HG03066 (cell line): Measurements from ENCODE around the gene ABCD1.
"Not testable (repeated sequence)": the region's sequence is repeated elsewhere in the genome, so short reads cannot be mapped to it uniquely, and the experiment has no call there.

Source experiments
- ATAC-seq: cut with Tn5 transposase; IDR thresholded peaks from one replicate; pipeline ENCODE4 v1.9.1; 2021; ENCODE audit warnings: low read depth; ENCODE audit not compliant: unreplicated experiment

The ABCD1 gene

DNA sequence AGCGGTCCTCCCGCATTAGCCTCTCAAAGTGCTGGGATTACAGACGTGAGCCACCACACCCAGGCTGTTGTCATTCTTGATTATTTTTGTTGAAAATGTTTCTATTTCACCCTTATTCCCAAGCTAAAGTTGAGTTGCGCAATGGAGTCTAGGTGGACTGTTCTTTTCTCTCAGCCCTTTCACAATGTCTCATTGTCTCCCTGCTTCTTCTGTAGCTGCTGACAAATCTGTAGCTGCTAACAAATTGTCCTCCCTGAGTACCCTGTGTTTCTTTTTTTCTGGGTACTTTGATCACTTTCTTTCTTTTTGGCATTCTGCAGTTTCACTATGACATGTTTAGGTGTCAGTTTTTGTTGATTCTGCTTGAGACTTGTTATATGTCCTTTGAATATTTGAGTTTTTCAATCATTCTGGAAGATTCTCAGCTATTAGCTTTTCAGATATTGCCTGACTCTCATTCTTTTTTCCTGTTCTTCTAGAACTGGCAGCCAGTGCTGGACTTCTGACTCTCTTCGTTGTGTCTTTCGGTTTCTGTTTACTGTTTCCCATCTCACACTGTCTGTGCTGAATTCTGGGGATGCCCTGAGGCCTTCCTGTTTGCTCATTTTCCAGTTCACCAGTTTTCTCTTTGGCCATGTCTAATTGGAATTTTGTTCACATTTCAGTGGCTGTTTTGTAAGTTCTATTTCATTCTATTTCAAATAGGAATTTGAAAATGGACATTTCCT lies 6.6 kb downstream of the ABCD1 start:
- ATAC-seq: no peak

DNA sequence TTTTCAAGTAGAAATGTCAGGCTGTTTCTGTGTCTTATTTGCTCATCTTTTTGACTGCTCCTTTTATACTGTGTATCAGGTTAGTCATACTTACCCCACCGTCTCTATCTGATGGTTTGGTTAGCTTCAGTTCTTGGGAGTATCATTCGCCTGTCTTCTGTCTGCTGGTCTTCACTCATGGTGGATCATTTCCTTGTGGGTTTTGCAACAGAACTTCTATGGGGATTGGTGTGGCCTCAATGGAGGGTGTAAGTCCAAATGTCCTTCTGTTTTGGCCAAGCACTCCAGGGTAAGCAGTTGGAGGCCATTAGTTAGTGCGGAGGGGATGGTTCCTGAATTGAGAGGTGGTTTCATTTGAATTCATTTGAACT lies 7.2 kb downstream of the ABCD1 start:
- ATAC-seq: no peak

DNA sequence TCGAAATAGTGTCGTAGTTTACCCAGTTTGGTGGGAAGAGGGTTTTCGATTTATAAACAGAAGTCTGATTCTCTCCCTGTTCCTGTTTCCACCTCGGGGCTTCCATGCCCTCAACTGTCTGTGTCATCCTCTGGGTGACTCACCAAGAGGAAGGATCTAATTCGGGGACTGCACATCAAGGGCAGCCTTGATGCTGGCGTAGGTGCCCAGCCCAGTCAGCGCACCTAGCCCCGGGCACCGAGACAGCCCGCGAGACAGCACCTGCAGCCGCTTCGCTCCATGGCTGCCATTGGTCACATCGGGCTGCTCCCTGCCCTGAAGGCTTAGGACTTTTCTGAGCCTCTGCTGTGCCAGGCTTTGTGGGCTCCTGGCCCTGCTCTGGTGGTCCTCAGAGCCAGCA lies 7.7 kb downstream of the ABCD1 start:
- ATAC-seq: no peak

DNA sequence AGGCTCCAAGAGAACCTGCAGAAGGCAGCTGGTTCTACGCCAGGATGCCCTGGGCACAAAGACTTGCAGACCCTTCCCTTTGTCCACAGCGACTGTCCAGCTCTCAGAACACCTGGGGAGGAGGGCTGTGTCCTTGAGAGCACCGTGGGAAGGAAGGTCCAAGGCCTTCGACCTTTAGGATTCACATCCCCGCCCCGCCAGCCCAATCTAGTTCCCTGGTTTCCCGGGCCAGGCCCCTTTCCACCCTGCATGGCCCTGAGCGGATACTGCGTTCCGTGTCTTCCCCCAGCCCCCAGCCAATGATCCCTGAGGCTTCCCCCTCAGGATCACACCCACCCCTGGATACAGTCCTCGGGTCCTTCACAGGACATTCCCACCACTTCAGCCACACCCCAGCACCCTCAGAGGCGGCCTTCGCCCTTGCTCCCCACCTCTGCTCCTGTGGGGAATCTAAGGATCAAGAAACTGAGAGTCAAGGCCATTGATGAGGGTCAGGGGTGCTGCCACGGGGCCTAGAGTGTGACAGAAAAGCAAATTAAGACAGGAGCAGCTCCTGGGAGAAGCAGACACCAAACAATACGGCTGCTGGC lies 9.1 kb downstream of the ABCD1 start:
- ATAC-seq: no peak

DNA sequence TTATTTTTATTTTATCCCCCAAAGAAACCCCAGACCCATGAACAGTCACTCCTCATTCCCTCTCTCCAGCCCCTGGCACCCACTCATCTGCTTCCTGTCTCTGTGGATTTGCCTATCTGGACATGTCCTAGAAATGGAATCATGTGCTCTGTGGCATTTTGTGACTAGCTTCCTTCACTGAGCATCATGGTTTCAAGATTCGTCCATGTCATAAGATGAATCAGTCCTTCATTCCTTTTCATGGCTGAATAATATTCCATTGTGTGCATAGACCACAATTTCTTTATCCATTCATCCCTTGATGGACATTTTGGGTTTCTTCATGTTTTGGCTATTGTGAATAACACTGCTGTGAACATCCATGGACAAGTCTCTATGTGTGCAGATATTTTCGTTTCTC lies 10.2 kb downstream of the ABCD1 start:
- no peak for ATAC-seq

DNA sequence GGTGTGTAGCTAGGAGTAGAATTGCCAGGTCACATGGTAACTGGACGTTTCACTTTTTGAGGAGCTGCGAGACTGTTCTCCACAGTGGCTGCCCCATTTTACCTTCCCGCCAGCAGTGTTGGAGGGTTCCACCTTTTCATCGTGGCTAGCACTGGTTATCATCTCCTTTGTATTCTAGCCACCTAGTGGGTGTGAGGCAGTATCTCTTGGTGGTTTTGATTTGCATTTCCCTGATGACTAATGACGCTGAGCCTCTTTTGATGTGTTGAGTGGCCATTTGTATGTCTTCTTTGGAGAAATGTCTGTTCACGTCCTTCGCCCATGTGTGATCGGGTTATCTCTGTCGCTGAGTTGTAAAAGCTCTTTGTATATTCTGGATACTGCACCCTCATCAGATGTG lies 10.6 kb downstream of the ABCD1 start:
- ATAC-seq: no peak

DNA sequence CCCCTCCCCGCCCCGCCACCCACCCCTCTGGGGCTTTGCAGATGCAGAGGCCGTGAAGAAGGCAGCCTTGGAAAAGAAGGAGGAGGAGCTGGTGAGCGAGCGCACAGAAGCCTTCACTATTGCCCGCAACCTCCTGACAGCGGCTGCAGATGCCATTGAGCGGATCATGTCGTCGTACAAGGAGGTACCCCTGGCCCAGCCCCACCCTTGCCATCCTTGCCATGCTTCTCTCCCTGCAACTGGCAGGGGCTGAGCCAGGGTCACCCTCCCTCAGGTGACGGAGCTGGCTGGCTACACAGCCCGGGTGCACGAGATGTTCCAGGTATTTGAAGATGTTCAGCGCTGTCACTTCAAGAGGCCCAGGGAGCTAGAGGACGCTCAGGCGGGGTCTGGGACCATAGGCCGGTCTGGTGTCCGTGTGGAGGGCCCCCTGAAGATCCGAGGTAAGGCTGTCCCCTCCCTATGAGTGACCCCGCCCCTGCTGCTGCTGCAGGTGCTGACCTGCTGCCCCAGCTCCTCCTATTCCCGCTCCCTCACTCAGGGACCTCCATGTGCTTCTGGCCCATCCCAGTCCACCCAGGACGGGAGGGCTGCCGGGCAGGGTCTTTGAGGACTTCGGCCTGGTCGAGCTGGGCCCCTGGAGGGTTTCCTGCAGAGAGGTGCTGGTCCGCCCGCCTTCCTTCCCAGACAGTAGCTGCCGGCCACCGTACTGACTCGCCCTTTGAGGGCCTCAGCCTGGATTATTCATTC lies 11.6 kb downstream of the ABCD1 start:
- no peak for ATAC-seq

DNA sequence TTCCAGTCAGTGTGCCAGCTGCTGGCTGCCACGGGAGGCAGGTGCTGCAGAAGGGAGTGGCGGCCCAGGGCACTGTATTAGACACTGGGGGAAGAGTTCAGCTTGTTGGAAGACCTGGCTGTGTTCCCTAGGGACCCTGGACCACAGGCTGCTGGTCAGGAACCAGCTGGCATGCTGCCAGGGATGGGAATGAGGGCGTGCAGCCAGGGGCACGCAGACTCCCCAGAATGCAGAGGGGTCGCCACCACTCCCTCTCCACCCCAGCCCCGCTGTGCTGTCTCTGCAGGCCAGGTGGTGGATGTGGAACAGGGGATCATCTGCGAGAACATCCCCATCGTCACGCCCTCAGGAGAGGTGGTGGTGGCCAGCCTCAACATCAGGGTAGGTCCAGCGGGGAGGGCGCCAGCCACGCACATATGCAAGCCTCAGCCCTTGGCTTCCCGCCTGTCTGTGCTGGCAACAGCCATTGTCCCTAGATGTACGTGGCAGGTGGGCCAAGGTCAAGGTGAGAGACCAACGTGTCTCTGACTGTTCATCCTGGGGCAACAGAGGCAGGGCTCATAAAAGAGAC lies 12.3 kb downstream of the ABCD1 start:
- ATAC-seq: no peak

DNA sequence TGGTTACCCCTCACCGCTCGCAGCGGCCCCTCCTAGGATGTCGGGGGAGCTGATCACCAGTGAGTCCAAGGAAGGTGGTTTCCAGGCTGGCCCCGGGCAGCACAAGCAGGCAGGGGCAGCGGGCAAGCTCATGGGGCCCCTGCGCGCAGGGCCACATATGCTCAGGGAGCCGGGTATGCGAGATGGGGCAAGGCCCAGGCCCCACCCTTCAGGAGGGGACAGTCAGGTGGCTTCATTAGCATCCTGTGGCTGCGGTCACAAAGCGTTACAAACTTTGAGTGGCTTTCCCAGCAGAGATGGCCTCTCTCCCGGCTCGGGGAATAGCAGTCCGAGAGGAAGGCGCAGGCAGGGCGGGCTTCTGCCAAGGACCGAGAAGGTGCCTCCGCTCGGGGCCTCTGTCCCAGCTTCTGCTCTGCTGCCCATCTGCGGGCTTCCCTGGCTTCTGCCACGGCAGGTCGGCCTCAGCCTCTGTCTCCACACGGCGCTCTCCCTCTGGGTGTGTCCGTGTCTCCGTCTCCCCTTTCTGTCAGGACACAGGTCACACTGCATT lies 13.5 kb downstream of the ABCD1 start:
- no peak for ATAC-seq

DNA sequence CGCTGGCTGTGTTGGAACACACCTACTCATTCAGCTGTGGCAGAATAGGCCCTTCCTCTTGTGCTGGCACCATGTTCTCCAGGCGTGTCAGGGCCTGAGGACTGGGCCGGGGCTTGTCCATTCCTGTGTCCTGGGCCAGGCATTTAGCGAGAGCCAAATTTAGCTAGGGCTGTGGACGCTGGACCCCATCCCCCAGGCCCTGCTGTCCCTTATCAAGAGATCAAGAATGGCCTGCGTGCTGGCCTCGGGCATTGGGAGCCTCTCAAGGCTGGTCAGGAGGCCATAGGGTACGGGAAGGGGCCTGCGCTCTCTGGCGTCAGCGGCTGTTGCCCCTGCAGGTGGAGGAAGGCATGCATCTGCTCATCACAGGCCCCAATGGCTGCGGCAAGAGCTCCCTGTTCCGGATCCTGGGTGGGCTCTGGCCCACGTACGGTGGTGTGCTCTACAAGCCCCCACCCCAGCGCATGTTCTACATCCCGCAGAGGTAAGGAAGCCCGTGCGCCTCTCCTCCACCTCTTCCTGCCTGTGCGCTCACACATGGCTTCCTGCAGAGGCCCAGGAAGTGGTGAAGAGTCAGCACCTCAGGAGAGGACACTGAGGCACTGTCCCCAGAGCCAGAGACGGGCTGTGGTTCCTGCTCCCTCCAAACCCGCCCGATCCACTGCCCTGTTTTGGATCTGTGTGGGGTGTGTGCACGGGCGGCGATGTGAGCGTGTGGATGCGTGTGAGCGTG lies 15.3 kb downstream of the ABCD1 start:
- ATAC-seq: no peak

DNA sequence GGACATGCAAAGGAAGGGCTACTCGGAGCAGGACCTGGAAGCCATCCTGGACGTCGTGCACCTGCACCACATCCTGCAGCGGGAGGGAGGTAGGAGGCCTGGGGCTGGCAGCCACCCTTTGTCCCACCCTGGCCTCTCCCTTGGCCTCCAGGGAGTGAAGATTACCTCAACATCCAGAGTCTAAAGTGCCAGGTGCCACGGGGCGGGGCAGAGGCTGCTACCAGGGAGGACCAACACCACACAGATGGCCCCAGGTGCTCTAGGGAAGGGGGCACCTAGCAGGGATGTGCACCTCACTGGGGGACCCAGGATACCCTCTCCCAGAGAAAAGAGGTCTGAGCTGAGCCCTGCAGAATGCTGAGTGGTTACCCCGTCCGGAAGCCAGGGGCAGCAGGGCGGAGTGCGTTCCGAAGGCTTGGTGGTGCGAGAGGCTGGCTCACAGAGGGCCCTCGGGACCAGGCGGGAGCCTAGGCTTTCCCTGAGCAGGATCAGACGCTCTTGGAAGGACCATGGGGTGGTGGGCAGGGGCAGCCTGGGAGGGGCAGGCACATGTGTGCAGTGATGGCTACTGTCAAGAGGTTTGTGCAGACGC lies 16.1 kb downstream of the ABCD1 start:
- ATAC-seq: no peak

DNA sequence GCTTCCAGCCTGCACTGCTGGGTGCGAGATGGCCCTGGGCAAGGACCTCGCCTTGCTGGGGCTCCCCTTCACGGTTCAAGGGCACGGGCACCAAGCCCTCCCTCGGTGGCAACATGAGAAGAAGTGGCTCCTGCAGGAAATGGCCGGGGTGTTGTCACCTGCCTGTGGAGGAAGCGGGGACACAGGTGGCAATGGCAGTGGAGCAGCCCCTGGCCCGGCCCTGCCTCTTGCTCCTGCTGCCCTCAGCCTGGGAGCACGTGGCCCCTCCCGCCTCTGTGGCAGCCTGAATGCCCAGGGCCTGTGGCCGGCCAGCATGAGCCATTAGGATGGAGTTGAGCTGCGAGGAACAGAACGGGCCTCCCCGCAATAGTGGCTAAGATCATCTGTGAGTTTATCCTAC lies 16.8 kb downstream of the ABCD1 start:
- ATAC-seq: no peak

DNA sequence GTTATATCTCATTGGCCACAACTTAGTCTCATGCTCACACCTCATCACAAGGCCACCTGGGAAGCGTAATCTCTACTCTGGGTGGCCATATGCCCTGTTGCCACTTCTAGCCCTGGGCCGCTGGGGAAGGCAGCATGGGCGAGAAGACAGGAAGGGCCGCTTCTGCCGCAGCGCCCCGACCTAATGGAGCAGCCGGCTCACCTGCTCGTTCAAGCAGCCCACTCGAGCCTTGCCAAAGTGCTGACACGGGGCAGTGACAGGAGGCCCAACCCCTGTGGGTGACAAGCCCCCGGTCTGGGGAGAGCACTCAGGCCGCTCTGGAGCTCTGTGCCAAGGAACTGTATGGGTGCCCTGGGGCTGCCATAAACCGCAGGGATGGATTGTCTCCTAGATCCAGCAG lies 17.5 kb downstream of the ABCD1 start:
- not testable (repeated sequence) for ATAC-seq

DNA sequence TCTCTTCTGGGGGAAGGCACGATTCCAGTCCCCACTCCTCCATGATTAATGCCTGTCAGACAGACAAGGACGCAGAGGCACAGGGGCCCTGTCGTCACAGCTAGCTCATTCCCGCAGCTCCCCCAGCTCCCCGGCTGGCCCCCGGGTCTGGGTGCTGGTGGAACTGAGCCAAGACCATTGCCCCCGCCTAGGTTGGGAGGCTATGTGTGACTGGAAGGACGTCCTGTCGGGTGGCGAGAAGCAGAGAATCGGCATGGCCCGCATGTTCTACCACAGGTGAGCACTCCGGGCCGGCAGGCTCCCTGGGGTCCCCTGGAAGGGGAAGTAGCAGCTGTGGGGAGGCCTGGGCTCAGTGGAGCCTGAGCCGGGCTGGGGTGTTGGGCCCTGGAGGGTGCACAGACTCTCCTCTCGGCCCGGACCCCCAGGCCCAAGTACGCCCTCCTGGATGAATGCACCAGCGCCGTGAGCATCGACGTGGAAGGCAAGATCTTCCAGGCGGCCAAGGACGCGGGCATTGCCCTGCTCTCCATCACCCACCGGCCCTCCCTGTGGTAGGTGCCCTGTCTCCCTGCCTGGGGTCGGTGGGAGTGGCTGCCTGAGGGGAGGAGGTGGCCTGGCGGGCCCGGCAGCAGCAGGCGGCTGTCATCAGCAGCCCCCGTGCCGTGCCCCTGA lies 18.3 kb downstream of the ABCD1 start:
- not testable (repeated sequence) for ATAC-seq

DNA sequence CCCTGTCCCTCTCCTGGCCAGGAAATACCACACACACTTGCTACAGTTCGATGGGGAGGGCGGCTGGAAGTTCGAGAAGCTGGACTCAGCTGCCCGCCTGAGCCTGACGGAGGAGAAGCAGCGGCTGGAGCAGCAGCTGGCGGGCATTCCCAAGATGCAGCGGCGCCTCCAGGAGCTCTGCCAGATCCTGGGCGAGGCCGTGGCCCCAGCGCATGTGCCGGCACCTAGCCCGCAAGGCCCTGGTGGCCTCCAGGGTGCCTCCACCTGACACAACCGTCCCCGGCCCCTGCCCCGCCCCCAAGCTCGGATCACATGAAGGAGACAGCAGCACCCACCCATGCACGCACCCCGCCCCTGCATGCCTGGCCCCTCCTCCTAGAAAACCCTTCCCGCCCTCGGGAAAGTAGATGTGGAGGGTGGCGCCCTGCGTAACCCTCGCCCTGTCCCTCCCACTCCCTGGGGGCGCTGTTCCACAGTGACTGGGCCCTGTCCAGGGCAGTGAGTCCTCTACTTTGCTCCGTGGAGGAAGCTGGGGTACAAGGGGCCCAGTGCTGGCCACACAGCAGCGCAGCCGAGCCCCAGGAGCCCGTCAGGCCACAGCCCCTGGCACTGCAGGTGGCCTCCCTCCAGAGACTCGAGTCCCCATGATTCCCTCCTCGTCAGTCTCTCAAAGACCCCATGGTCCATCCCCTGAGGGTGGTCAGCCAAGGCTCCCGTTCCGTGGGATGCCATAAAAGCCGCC lies 19.0 kb downstream of the ABCD1 start:
- ATAC-seq: not testable (repeated sequence)

DNA sequence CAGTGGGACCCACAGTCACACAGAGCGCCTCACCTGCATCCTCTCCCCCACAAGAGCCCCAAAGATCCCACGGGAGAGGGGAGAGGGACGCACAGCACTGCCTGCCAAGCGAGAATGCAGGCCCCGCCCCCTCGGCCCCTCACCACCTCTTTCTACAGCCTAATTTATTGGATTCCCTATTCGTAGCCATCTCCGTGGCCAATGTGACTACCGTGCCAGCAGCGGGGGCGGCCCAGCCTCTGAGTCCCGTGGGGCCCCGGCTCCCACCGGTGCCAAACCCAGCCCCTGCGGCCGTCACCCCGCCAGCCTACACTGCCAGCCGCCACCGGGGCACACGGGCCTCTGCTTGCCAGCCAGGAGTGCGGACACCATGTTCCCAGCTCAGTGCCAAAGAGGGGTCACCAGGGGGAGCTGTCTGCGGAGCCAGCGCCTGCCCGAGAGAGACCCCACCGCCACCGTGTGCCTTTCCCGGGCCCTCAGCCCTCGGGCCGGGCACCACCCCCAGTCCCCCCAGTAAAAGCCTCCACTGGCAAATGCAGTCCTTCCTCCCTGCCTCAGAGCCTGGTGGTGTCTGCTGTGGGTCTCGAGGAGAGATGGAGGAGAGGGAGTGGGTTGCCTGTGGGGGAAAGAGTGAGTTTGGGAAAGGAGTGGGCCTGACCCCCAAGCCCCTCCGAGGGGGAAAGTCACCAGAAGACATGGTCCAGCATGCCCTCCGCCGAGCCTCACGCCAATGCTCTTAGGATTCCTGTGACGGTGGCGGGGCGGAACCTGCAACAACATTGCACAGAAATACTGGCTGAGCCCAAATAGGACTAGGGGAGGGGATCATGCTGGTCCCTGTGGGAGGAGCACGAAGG lies 19.8 kb downstream of the ABCD1 start:
- no peak for ATAC-seq

DNA sequence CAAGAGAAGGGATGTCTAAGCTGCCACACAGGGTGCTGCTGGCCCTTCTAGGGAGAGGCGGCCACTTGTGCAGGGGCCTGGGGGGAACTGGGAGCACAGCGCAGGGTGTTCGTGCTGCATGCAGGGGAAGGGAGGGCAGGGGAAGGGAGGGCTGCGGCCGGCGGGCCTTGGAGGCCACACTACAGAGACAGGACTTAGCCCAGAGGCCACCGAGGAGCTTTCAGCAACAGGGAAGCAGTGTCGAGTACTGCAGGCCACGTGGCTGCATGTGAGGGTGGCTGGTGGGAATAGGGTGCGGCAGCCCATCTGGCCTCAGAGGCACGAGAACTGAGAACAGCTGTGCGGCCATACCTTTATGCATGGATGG lies 20.4 kb downstream of the ABCD1 start:
- ATAC-seq: not testable (repeated sequence)

DNA sequence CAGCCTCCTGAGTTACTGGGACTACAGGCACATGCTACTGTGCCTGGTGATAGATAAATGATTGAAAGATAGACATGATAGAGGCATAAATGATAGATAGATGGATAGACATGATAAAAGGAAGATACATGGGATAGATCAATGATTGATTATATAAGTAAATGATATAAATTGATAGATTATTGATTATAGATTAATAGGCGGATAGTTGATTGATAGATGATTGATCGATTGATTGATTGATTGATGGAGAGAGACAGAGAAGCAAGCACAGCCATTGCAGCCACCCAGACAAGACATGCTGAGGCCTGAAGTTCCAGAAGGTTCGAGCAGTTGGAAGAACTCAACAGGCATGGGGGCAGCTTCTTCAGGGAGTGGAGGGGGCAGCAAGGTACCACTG lies 21.7 kb downstream of the ABCD1 start:
- ATAC-seq: no peak
